ENCODE measurements around the gene ARID4A. TPM values are rescaled to one million over a fixed set of nuclear protein-coding genes. Genes with fewer than 3 reads are reported as not detected.

Gene ARID4A
- total and polyA plus RNA-seq, 2 of the 13 experiments (the other 11 are each of a cell fraction or from before 2014, with no cell fraction given): 7.2 to 9.7 TPM

DNA sequence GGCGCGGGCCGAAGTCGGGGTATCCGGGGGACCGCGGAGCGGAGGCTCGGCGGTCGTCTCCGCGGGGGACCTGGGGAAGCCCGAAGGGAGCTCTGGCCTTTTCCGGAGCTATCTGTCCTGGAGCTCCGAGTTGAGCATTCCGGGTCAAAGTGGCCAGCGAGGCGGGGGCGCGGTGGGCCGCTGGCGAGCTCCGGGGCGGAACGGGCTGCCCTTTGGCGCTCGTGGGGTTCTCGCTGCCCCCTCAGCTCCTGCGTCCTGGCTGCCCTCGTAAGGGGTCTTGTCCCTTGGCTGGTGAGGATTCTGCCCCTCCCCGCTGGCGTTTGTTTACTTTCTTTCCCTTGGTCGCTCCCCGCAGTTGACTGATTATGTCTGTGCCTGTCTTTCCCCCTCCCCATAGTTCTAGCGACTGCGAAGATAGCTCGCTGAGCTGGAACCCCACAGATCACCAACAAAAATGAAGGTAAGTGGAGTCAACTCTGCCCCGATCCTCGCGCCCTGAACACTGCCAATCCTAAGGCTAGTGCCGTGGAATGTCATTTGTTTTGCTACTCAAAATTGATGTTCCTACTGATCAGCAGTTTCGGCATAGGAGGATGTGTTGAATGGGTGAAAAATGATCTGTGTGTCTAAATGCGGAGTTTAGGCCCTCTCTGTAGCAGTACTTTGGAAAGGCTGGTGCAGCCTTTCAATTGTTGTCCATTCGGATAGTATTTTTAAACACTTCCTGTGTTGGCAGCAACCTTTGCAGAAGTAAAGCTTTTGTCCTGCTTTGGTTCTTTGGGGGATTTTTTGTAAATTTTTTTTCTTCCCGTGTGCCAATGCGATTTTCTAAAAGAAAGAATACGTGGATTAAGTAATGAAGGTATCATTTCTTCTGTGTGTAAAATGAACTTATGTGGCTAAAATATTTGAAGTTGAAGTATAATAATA lies 1.3 kb downstream of the ARID4A start (continued):
- TF ChIP-seq, protein P1, sequence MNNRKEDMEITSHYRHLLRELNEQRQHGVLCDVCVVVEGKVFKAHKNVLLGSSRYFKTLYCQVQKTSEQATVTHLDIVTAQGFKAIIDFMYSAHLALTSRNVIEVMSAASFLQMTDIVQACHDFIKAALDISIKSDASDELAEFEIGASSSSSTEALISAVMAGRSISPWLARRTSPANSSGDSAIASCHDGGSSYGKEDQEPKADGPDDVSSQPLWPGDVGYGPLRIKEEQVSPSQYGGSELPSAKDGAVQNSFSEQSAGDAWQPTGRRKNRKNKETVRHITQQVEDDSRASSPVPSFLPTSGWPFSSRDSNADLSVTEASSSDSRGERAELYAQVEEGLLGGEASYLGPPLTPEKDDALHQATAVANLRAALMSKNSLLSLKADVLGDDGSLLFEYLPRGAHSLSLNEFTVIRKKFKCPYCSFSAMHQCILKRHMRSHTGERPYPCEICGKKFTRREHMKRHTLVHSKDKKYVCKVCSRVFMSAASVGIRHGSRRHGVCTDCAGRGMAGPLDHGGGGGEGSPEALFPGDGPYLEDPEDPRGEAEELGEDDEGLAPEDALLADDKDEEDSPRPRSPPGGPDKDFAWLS (CRISPR knock-in tag; IDR thresholded peaks at IDR 0.05; ENCODE audit: borderline replicate concordance): no peak
- TF ChIP-seq, protein P2, sequence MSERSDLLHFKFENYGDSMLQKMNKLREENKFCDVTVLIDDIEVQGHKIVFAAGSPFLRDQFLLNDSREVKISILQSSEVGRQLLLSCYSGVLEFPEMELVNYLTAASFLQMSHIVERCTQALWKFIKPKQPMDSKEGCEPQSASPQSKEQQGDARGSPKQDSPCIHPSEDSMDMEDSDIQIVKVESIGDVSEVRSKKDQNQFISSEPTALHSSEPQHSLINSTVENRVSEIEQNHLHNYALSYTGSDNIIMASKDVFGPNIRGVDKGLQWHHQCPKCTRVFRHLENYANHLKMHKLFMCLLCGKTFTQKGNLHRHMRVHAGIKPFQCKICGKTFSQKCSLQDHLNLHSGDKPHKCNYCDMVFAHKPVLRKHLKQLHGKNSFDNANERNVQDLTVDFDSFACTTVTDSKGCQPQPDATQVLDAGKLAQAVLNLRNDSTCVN (CRISPR knock-in tag; IDR thresholded peaks at IDR 0.05; ENCODE audit: borderline replicate concordance): no peak
- TF ChIP-seq, protein P3, sequence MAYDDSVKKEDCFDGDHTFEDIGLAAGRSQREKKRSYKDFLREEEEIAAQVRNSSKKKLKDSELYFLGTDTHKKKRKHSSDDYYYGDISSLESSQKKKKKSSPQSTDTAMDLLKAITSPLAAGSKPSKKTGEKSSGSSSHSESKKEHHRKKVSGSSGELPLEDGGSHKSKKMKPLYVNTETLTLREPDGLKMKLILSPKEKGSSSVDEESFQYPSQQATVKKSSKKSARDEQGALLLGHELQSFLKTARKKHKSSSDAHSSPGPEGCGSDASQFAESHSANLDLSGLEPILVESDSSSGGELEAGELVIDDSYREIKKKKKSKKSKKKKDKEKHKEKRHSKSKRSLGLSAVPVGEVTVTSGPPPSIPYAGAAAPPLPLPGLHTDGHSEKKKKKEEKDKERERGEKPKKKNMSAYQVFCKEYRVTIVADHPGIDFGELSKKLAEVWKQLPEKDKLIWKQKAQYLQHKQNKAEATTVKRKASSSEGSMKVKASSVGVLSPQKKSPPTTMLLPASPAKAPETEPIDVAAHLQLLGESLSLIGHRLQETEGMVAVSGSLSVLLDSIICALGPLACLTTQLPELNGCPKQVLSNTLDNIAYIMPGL (CRISPR knock-in tag; IDR thresholded peaks at IDR 0.05; ENCODE audit: borderline replicate concordance in 1 of 2, low read depth in 1 of 2): no peak; a peak in 2 of 4 replicates
- TF ChIP-seq ZNF570 (CRISPR knock-in tag; IDR thresholded peaks at IDR 0.05; ENCODE audit: borderline replicate concordance) (no peak), ONECUT2 (CRISPR knock-in tag; IDR thresholded peaks at IDR 0.05) (no peak), WIZ (CRISPR knock-in tag; IDR thresholded peaks at IDR 0.05) (no peak), PHF8 (CRISPR knock-in tag; IDR thresholded peaks at IDR 0.05) (0 out of 2 replicates have a peak, but pooled peaks have one; percentile 28), PHF21A (CRISPR knock-in tag; IDR thresholded peaks at IDR 0.05) (no peak), ZNF256 (CRISPR knock-in tag; conservative IDR thresholded peaks at IDR 0.05) (no peak; the same call in 1 of the 2 replicates), KMT2B (CRISPR knock-in tag; IDR thresholded peaks at IDR 0.05) (0 out of 2 replicates have a peak, but pooled peaks have one; percentile 20), ZFP36L2 (CRISPR knock-in tag; IDR thresholded peaks at IDR 0.05) (no peak), ZNF33A (CRISPR knock-in tag; IDR thresholded peaks at IDR 0.05; ENCODE audit: borderline replicate concordance) (no peak)
- TF ChIP-seq, protein P4, sequence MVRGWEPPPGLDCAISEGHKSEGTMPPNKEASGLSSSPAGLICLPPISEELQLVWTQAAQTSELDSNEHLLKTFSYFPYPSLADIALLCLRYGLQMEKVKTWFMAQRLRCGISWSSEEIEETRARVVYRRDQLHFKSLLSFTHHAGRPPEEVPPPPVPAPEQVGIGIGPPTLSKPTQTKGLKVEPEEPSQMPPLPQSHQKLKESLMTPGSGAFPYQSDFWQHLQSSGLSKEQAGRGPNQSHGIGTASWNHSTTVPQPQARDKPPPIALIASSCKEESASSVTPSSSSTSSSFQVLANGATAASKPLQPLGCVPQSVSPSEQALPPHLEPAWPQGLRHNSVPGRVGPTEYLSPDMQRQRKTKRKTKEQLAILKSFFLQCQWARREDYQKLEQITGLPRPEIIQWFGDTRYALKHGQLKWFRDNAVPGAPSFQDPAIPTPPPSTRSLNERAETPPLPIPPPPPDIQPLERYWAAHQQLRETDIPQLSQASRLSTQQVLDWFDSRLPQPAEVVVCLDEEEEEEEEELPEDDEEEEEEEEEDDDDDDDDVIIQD (CRISPR knock-in tag; IDR thresholded peaks at IDR 0.05; ENCODE audit: low read depth): no peak
- TF ChIP-seq, protein P5, sequence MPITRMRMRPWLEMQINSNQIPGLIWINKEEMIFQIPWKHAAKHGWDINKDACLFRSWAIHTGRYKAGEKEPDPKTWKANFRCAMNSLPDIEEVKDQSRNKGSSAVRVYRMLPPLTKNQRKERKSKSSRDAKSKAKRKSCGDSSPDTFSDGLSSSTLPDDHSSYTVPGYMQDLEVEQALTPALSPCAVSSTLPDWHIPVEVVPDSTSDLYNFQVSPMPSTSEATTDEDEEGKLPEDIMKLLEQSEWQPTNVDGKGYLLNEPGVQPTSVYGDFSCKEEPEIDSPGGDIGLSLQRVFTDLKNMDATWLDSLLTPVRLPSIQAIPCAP (CRISPR knock-in tag; IDR thresholded peaks at IDR 0.05; ENCODE audit: low read depth): no peak
- TF ChIP-seq, protein P6, sequence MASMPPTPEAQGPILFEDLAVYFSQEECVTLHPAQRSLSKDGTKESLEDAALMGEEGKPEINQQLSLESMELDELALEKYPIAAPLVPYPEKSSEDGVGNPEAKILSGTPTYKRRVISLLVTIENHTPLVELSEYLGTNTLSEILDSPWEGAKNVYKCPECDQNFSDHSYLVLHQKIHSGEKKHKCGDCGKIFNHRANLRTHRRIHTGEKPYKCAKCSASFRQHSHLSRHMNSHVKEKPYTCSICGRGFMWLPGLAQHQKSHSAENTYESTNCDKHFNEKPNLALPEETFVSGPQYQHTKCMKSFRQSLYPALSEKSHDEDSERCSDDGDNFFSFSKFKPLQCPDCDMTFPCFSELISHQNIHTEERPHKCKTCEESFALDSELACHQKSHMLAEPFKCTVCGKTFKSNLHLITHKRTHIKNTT (CRISPR knock-in tag; IDR thresholded peaks at IDR 0.05): no peak
- TF ChIP-seq, protein P7, sequence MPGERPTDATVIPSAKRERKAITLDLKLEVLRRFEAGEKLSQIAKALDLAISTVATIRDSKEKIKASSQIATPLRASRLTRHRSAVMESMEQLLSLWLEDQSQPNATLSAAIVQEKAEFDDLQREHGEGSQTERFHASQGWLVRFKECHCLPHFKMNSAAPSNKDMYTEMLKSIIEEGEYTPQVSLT (CRISPR knock-in tag; IDR thresholded peaks at IDR 0.05; ENCODE audit: borderline replicate concordance, low read depth): no peak

Data from HepG2 (cell line).